Measurements from ENCODE around the gene UFD1.

Gene UFD1

GRCh38 chr22:19430890-19431541 is 48.0 kb downstream of the UFD1 start:
- Histone ChIP-seq H2AFZ (ENCODE audit: low read depth) (no peak overlapping the region), H3K27ac (peak overlapping the region; percentile 98), H3K79me2 (ENCODE audit: insufficient read depth, low read depth) (peaks cover 62% of the 10 kb centered on the region), H3K36me3 (ENCODE audit: insufficient read depth) (no peaks in the 10 kb centered on the region; the same call in 1 of the 2 replicates), H3K9ac (peak overlapping the region; percentile 94), H3K27me3 (ENCODE audit: insufficient read depth, low read depth) (no peaks in the 10 kb centered on the region), H3K4me2 (peak overlapping the region; percentile 72; the same call in 1 of the 2 replicates), H4K20me1 (ENCODE audit: insufficient read depth) (peaks cover 26% of the 10 kb centered on the region; the same call in 1 of the 2 replicates), H3K4me1 (ENCODE audit: low read depth, poor library complexity, severe bottlenecking) (peaks cover 47% of the 10 kb centered on the region), H3K4me3 (IDR thresholded peaks at IDR 0.05; ENCODE audit: insufficient read depth, low read depth, low read length) (no peak overlapping the region)
- peak; percentile 29; the same call in 1 of the 2 replicates for TF ChIP-seq CTCF (conservative IDR thresholded peaks at IDR 0.05; ENCODE audit: low read depth, low read length)

GRCh38 chr22:19429950-19430889 is 48.8 kb downstream of the UFD1 start:
- Histone ChIP-seq H3K27ac (peak overlapping the region; percentile 98), H3K79me2 (ENCODE audit: insufficient read depth, low read depth) (peaks cover 70% of the 10 kb centered on the region), H2AFZ (ENCODE audit: low read depth) (no peak overlapping the region), H3K4me3 (IDR thresholded peaks at IDR 0.05; ENCODE audit: insufficient read depth, low read depth, low read length) (no peak overlapping the region), H3K4me1 (ENCODE audit: low read depth, poor library complexity, severe bottlenecking) (peaks cover 55% of the 10 kb centered on the region), H3K36me3 (ENCODE audit: insufficient read depth) (no peaks in the 10 kb centered on the region; the same call in 1 of the 2 replicates), H3K27me3 (ENCODE audit: insufficient read depth, low read depth) (no peaks in the 10 kb centered on the region), H3K4me2 (peak overlapping the region; percentile 72), H3K9ac (peak overlapping the region; percentile 94), H4K20me1 (ENCODE audit: insufficient read depth) (peaks cover 26% of the 10 kb centered on the region; the same call in 1 of the 2 replicates)
- no peak for TF ChIP-seq CTCF (conservative IDR thresholded peaks at IDR 0.05; ENCODE audit: low read depth, low read length)

- Histone ChIP-seq H3K4me2 (peak overlapping the region; percentile 95; the same call in 1 of the 2 replicates), H3K27me3 (ENCODE audit: insufficient read depth, low read depth) (no peaks in the 10 kb centered on the region), H2AFZ (ENCODE audit: low read depth) (no peak overlapping the region), H4K20me1 (ENCODE audit: insufficient read depth) (peaks cover 26% of the 10 kb centered on the region), H3K4me1 (ENCODE audit: low read depth, poor library complexity, severe bottlenecking) (peaks cover 100% of the 10 kb centered on the region), H3K4me3 (IDR thresholded peaks at IDR 0.05; ENCODE audit: insufficient read depth, low read depth, low read length) (no peak overlapping the region), H3K27ac (peak overlapping the region; percentile 96; the same call in 1 of the 2 replicates), H3K9ac (no peak overlapping the region), H3K79me2 (ENCODE audit: insufficient read depth, low read depth) (peaks cover 99% of the 10 kb centered on the region), H3K36me3 (ENCODE audit: insufficient read depth) (no peaks in the 10 kb centered on the region; the same call in 1 of the 2 replicates)
- no peak for TF ChIP-seq CTCF (conservative IDR thresholded peaks at IDR 0.05; ENCODE audit: low read depth, low read length)
These were observed 54.9 kb downstream of the UFD1 start for GRCh38 chr22:19424186-19424500.

GRCh38 chr22:19422440-19423301 is 56.3 kb downstream of the UFD1 start:
- Histone ChIP-seq H3K36me3 (ENCODE audit: insufficient read depth) (no peaks in the 10 kb centered on the region; the same call in 1 of the 2 replicates), H4K20me1 (ENCODE audit: insufficient read depth) (peaks cover 17% of the 10 kb centered on the region), H3K9ac (no peak overlapping the region; the same call in 1 of the 2 replicates), H3K4me2 (peak overlapping the region; percentile 95; the same call in 1 of the 2 replicates), H2AFZ (ENCODE audit: low read depth) (no peak overlapping the region), H3K4me1 (ENCODE audit: low read depth, poor library complexity, severe bottlenecking) (peaks cover 100% of the 10 kb centered on the region), H3K27ac (peak overlapping the region; percentile 96), H3K79me2 (ENCODE audit: insufficient read depth, low read depth) (peaks cover 98% of the 10 kb centered on the region), H3K27me3 (ENCODE audit: insufficient read depth, low read depth) (no peaks in the 10 kb centered on the region), H3K4me3 (IDR thresholded peaks at IDR 0.05; ENCODE audit: insufficient read depth, low read depth, low read length) (no peak overlapping the region)
- no peak for TF ChIP-seq CTCF (conservative IDR thresholded peaks at IDR 0.05; ENCODE audit: low read depth, low read length)

Measured in KMS-11 (cell line).